Activated naive CD4-positive, alpha-beta T cell treated with anti-CD3 and anti-CD28 coated beads, Interleukin-2, amount 50 U/mL, for 72 hours (primary cell): Measurements from ENCODE around the gene ACBD6. TPM values are rescaled to one million over a fixed set of nuclear protein-coding genes. Genes with fewer than 3 reads are reported as not detected.
"Not testable (repeated sequence)": the region's sequence is repeated elsewhere in the genome, so short reads cannot be mapped to it uniquely, and the experiment has no call there.

Experiments used
- ATAC-seq, 2 donors: fragments of 150-1000 bp; cut with Tn5 transposase; 2 replicates each; pipeline ENCODE4 v1.10.0; 2021; ENCODE audit warnings: mild to moderate bottlenecking in 2 of 2, moderate library complexity in 2 of 2
- DNase-seq, 2 donors: peaks; one replicate each; pipeline ENCODE4 v3.0.0; 2021 to 2022; ENCODE audit warnings: low spot score in 2 of 2
- H3K27ac Mint-ChIP-seq, 2 donors: one replicate each; pipeline ENCODE4 v1.8.0; 2022; ENCODE audit warnings: mild to moderate bottlenecking in 2 of 2, mixed read lengths in 2 of 2
- H3K36me3 Mint-ChIP-seq, 2 donors: one replicate each; pipeline ENCODE4 v1.8.0; 2022; ENCODE audit warnings: mixed read lengths in 2 of 2
- H3K9me3 Mint-ChIP-seq, 2 donors: one replicate each; pipeline ENCODE4 v1.8.0; 2022; ENCODE audit warnings: mixed read lengths in 2 of 2
- total RNA-seq, 2 donors: library from RNA; stranded (reverse); gene quantifications; one replicate each; pipeline ENCODE4 v1.2.3, GENCODE V29; 2022

ACBD6 gene
- total RNA-seq, 2 donors from 2014 or later = 18.6 to 51.2 TPM

- not testable (repeated sequence) for DNase-seq, ATAC-seq, H3K27ac Mint-ChIP-seq
- H3K36me3 Mint-ChIP-seq = peaks cover 58 to 70% of the 10 kb centered on the region in 2 donors
- peaks cover 14 to 43% of the 10 kb centered on the region in 2 donors for H3K9me3 Mint-ChIP-seq
Observed at GRCh38 chr1:180461682-180462081, 40.7 kb downstream of the ACBD6 start.

- H3K36me3 Mint-ChIP-seq = peaks cover 52 to 63% of the 10 kb centered on the region in 2 donors
- no peak overlapping the region for H3K27ac Mint-ChIP-seq
- no peak for DNase-seq
- peaks cover 15 to 26% of the 10 kb centered on the region in 2 donors for H3K9me3 Mint-ChIP-seq
- no peak for ATAC-seq
Observed at GRCh38 chr1:180458807-180459206, 43.6 kb downstream of the ACBD6 start.

- H3K27ac Mint-ChIP-seq = no peak overlapping the region
- DNase-seq (no peak), ATAC-seq (no peak)
- H3K9me3 Mint-ChIP-seq = peaks cover 20 to 25% of the 10 kb centered on the region in 2 donors
- peaks cover 49 to 63% of the 10 kb centered on the region in 2 donors for H3K36me3 Mint-ChIP-seq
Observed at GRCh38 chr1:180456191-180456590, 46.2 kb downstream of the ACBD6 start.

- peaks cover 43 to 54% of the 10 kb centered on the region in 2 donors for H3K36me3 Mint-ChIP-seq
- ATAC-seq = peak; percentile 33 to 35
- DNase-seq = no peak
- peaks cover 20% of the 10 kb centered on the region in 2 donors for H3K9me3 Mint-ChIP-seq
- H3K27ac Mint-ChIP-seq = peak overlapping the region in 1 of 2 donors; percentile 29
Observed at GRCh38 chr1:180451504-180451903, 50.9 kb downstream of the ACBD6 start.

GRCh38 chr1:180444522-180444921 lies 57.9 kb downstream of the ACBD6 start:
- Mint-ChIP-seq H3K36me3 (peaks cover 9 to 17% of the 10 kb centered on the region in 2 donors), H3K27ac (no peak overlapping the region), H3K9me3 (peaks cover 4 to 9% of the 10 kb centered on the region in 2 donors)
- ATAC-seq (no peak), DNase-seq (no peak)

- no peak overlapping the region for H3K27ac Mint-ChIP-seq
- no peak for DNase-seq
- no peak for ATAC-seq
- peaks cover 4 to 9% of the 10 kb centered on the region in 2 donors for H3K9me3 Mint-ChIP-seq
- peaks cover 20 to 44% of the 10 kb centered on the region in 2 donors for H3K36me3 Mint-ChIP-seq
Observed at GRCh38 chr1:180440335-180440734, 62.0 kb downstream of the ACBD6 start.

GRCh38 chr1:180435566-180435965 lies 66.8 kb downstream of the ACBD6 start:
- no peak for ATAC-seq
- no peak for DNase-seq
- Mint-ChIP-seq H3K9me3 (peaks cover 5 to 28% of the 10 kb centered on the region in 2 donors), H3K36me3 (peaks cover 21 to 52% of the 10 kb centered on the region in 2 donors), H3K27ac (no peak overlapping the region)

- Mint-ChIP-seq H3K27ac (peak overlapping the region in 1 of 2 donors; percentile 11), H3K36me3 (peaks cover 21 to 48% of the 10 kb centered on the region in 2 donors), H3K9me3 (peaks cover 3 to 26% of the 10 kb centered on the region in 2 donors)
- DNase-seq = no peak
- no peak for ATAC-seq
Observed at GRCh38 chr1:180433873-180434272, 68.5 kb downstream of the ACBD6 start.

- H3K36me3 Mint-ChIP-seq = peaks cover 10 to 35% of the 10 kb centered on the region in 2 donors
- H3K9me3 Mint-ChIP-seq = peaks cover 3 to 26% of the 10 kb centered on the region in 2 donors
- no peak for ATAC-seq
- H3K27ac Mint-ChIP-seq = no peak overlapping the region
- DNase-seq = no peak
Observed at GRCh38 chr1:180431683-180432082, 70.7 kb downstream of the ACBD6 start.

- Mint-ChIP-seq H3K9me3 (peaks cover 0 to 21% of the 10 kb centered on the region in 2 donors), H3K27ac (no peak overlapping the region), H3K36me3 (peaks cover 7 to 22% of the 10 kb centered on the region in 2 donors)
- ATAC-seq (no peak), DNase-seq (no peak)
Observed at GRCh38 chr1:180428782-180429695, 73.3 kb downstream of the ACBD6 start.

GRCh38 chr1:180425952-180426351 lies 76.4 kb downstream of the ACBD6 start:
- peaks cover 24 to 31% of the 10 kb centered on the region in 2 donors for H3K36me3 Mint-ChIP-seq
- DNase-seq = no peak
- no peak overlapping the region for H3K27ac Mint-ChIP-seq
- peaks cover 12 to 13% of the 10 kb centered on the region in 2 donors for H3K9me3 Mint-ChIP-seq
- ATAC-seq = no peak

GRCh38 chr1:180424848-180425457 lies 77.4 kb downstream of the ACBD6 start:
- ATAC-seq (no peak), DNase-seq (no peak)
- peaks cover 14 to 15% of the 10 kb centered on the region in 2 donors for H3K9me3 Mint-ChIP-seq
- peak overlapping the region in 1 of 2 donors; percentile 11 for H3K27ac Mint-ChIP-seq
- peaks cover 33 to 34% of the 10 kb centered on the region in 2 donors for H3K36me3 Mint-ChIP-seq

GRCh38 chr1:180421614-180422013 lies 80.8 kb downstream of the ACBD6 start:
- Mint-ChIP-seq H3K9me3 (peaks cover 14 to 15% of the 10 kb centered on the region in 2 donors), H3K36me3 (peaks cover 32 to 38% of the 10 kb centered on the region in 2 donors), H3K27ac (no peak overlapping the region)
- DNase-seq (no peak), ATAC-seq (no peak)

GRCh38 chr1:180421145-180421544 lies 81.2 kb downstream of the ACBD6 start:
- not testable (repeated sequence) for H3K27ac Mint-ChIP-seq, ATAC-seq, DNase-seq
- H3K36me3 Mint-ChIP-seq = peaks cover 31 to 42% of the 10 kb centered on the region in 2 donors
- peaks cover 14 to 15% of the 10 kb centered on the region in 2 donors for H3K9me3 Mint-ChIP-seq

- Mint-ChIP-seq H3K9me3 (peaks cover 4% of the 10 kb centered on the region in 2 donors), H3K36me3 (peaks cover 21 to 28% of the 10 kb centered on the region in 2 donors), H3K27ac (no peak overlapping the region)
- no peak for DNase-seq
- peak in 1 of 2 donors; percentile 46 for ATAC-seq
Observed at GRCh38 chr1:180415985-180416633, 86.3 kb downstream of the ACBD6 start.

- no peak for ATAC-seq
Observed at GRCh38 chr1:180415236-180415848, 87.0 kb downstream of the ACBD6 start.

More at GRCh38 chr1:180415236-180415848, 87.0 kb downstream of the ACBD6 start:
- Mint-ChIP-seq H3K27ac (no peak overlapping the region), H3K36me3 (peaks cover 20 to 24% of the 10 kb centered on the region in 2 donors), H3K9me3 (no peaks in the 10 kb centered on the region)
- DNase-seq = no peak
